HUES6 (cell line): Measurements from ENCODE around the gene SIPA1L3.
"Not testable (repeated sequence)": the region's sequence is repeated elsewhere in the genome, so short reads cannot be mapped to it uniquely, and the experiment has no call there.

ENCODE experiments used
- H3K27ac ChIP-seq: 2 replicates; pipeline ENCODE4 v1.7.0; 2013; ENCODE audit warnings: low read depth, mild to moderate bottlenecking, low read length, inconsistent platforms
- H3K27me3 ChIP-seq: 2 replicates; pipeline ENCODE4 v1.6.1; 2013; ENCODE audit warnings: low read length; ENCODE audit not compliant: control insufficient read depth, insufficient read depth
- H3K36me3 ChIP-seq: 2 replicates; pipeline ENCODE4 v1.6.1; 2013; ENCODE audit warnings: low read length; ENCODE audit not compliant: control insufficient read depth, insufficient read depth
- H3K4me1 ChIP-seq: 2 replicates; pipeline ENCODE4 v1.6.1; 2013; ENCODE audit warnings: low read length; ENCODE audit not compliant: control insufficient read depth, insufficient read depth
- H3K4me3 ChIP-seq: 2 replicates; pipeline ENCODE4 v1.5.1; 2013; ENCODE audit warnings: low read depth, low read length
- H3K9ac ChIP-seq: one replicate; pipeline ENCODE4 v1.6.1; 2013; ENCODE audit warnings: mild to moderate bottlenecking, low read length
- H3K9me3 ChIP-seq: 2 replicates; pipeline ENCODE4 v1.6.1; 2013; ENCODE audit warnings: low read depth, low read length; ENCODE audit not compliant: control insufficient read depth, insufficient read depth

The SIPA1L3 gene

GRCh38 chr19:37920591-37921450 is 13.8 kb downstream of the SIPA1L3 start:
- H3K9ac ChIP-seq: no peak overlapping the region
- H3K4me1 ChIP-seq: peaks cover 4% of the 10 kb centered on the region; the same call in 1 of the 2 replicates
- H3K27me3 ChIP-seq: no peaks in the 10 kb centered on the region
- no peak overlapping the region for H3K27ac ChIP-seq
- H3K4me3 ChIP-seq: no peak overlapping the region
- H3K9me3 ChIP-seq: no peaks in the 10 kb centered on the region
- H3K36me3 ChIP-seq: peaks cover 4% of the 10 kb centered on the region; the same call in 1 of the 2 replicates

- H3K27ac ChIP-seq, H3K9ac ChIP-seq, H3K4me3 ChIP-seq: not testable (repeated sequence)
Observed at GRCh38 chr19:37924573-37924972, 17.6 kb downstream of the SIPA1L3 start.

GRCh38 chr19:37925212-37925611 is 18.2 kb downstream of the SIPA1L3 start:
- Histone ChIP-seq H3K9ac (no peak overlapping the region), H3K27ac (no peak overlapping the region), H3K36me3 (peaks cover 4% of the 10 kb centered on the region; the same call in 1 of the 2 replicates), H3K9me3 (no peaks in the 10 kb centered on the region), H3K4me3 (no peak overlapping the region), H3K4me1 (peaks cover 28% of the 10 kb centered on the region), H3K27me3 (no peaks in the 10 kb centered on the region)

More at GRCh38 chr19:37924573-37924972, 17.6 kb downstream of the SIPA1L3 start:
- not testable (repeated sequence) for H3K9me3 ChIP-seq, H3K36me3 ChIP-seq, H3K27me3 ChIP-seq
- peaks cover 26% of the 10 kb centered on the region for H3K4me1 ChIP-seq

- Histone ChIP-seq H3K27me3 (no peaks in the 10 kb centered on the region), H3K4me1 (peaks cover 26% of the 10 kb centered on the region), H3K4me3 (no peak overlapping the region), H3K36me3 (peaks cover 2% of the 10 kb centered on the region; the same call in 1 of the 2 replicates), H3K9me3 (no peaks in the 10 kb centered on the region), H3K9ac (no peak overlapping the region), H3K27ac (no peak overlapping the region)
Observed at GRCh38 chr19:37926255-37926654, 19.2 kb downstream of the SIPA1L3 start.

- Histone ChIP-seq H3K9me3 (no peaks in the 10 kb centered on the region), H3K36me3 (no peaks in the 10 kb centered on the region), H3K4me1 (peaks cover 29% of the 10 kb centered on the region), H3K27ac (no peak overlapping the region), H3K27me3 (no peaks in the 10 kb centered on the region), H3K9ac (no peak overlapping the region), H3K4me3 (no peak overlapping the region)
Observed at GRCh38 chr19:37926711-37927110, 19.7 kb downstream of the SIPA1L3 start.

GRCh38 chr19:37928527-37929286 is 21.7 kb downstream of the SIPA1L3 start:
- H3K4me1 ChIP-seq: peaks cover 47% of the 10 kb centered on the region
- H3K27me3 ChIP-seq: no peaks in the 10 kb centered on the region
- no peaks in the 10 kb centered on the region for H3K36me3 ChIP-seq
- H3K4me3 ChIP-seq: peak overlapping the region; percentile 12; the same call in 1 of the 2 replicates
- H3K9ac ChIP-seq: no peak overlapping the region
- no peaks in the 10 kb centered on the region for H3K9me3 ChIP-seq
- no peak overlapping the region for H3K27ac ChIP-seq

- H3K36me3 ChIP-seq: peaks cover 4% of the 10 kb centered on the region; the same call in 1 of the 2 replicates
- H3K9ac ChIP-seq: no peak overlapping the region
- peaks cover 51% of the 10 kb centered on the region for H3K4me1 ChIP-seq
- no peak overlapping the region for H3K27ac ChIP-seq
- no peaks in the 10 kb centered on the region for H3K27me3 ChIP-seq
- peak overlapping the region; percentile 9; the same call in 1 of the 2 replicates for H3K4me3 ChIP-seq
- H3K9me3 ChIP-seq: no peaks in the 10 kb centered on the region
Observed at GRCh38 chr19:37929355-37929923, 22.4 kb downstream of the SIPA1L3 start.

- no peak overlapping the region for H3K4me3 ChIP-seq
- H3K27me3 ChIP-seq: no peaks in the 10 kb centered on the region
- peaks cover 6% of the 10 kb centered on the region; the same call in 1 of the 2 replicates for H3K36me3 ChIP-seq
- H3K27ac ChIP-seq: no peak overlapping the region
- peaks cover 51% of the 10 kb centered on the region for H3K4me1 ChIP-seq
- peaks cover 8% of the 10 kb centered on the region for H3K9me3 ChIP-seq
- H3K9ac ChIP-seq: no peak overlapping the region
Observed at GRCh38 chr19:37930416-37930815, 23.4 kb downstream of the SIPA1L3 start.

GRCh38 chr19:37931881-37932655 is 25.1 kb downstream of the SIPA1L3 start:
- peak overlapping the region; percentile 80 for H3K9ac ChIP-seq
- H3K4me3 ChIP-seq: peak overlapping the region; percentile 38
- H3K27me3 ChIP-seq: no peaks in the 10 kb centered on the region
- peaks cover 25% of the 10 kb centered on the region for H3K9me3 ChIP-seq
- peaks cover 45% of the 10 kb centered on the region for H3K4me1 ChIP-seq
- H3K27ac ChIP-seq: peak overlapping the region; percentile 85
- H3K36me3 ChIP-seq: peaks cover 11% of the 10 kb centered on the region
